SH-SY5Y (cell line): ENCODE results near the gene TMCC3.

Source experiments
- GATA2 ChIP-seq: IDR thresholded peaks from 2 replicates; pipeline ENCODE4 v1.6.1; 2011; ENCODE audit warnings: mild to moderate bottlenecking, low read depth, low read length
- GATA3 ChIP-seq: IDR thresholded peaks from 2 replicates; pipeline ENCODE4 v1.6.1; 2011; ENCODE audit warnings: low read depth, mild to moderate bottlenecking, low read length, moderate library complexity

DNA sequence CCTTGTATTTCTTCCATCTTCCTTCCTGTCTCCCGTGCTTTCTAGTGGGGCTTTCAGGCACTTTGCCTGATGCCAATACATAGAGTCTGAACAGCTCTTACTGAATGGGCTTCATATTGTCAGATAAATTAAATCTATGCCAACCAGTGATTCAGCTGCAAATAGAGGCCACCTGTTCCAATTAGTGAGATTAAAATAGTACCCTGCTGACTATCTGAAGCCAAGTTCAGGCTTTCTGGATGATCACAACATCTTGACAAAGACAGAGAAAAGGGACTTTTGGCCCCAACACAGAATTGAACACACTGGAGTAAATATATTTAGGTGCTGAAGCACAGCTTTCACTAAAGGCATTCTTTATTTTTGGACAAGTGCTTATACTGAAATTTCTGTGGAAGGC lies 11.8 kb downstream of the TMCC3 start:
- TF ChIP-seq GATA2, result no peak
- no peak for TF ChIP-seq GATA3
